Lower lobe of right lung (tissue), 2 donors: ENCODE data around the gene HES5. TPM values are rescaled to one million over a fixed set of nuclear protein-coding genes. Genes with fewer than 3 reads are reported as not detected.

Experiments used
- ATAC-seq, 2 donors: fragments of 200-7000 bp; cut with Tn5 transposase; one replicate each; pipeline ENCODE4 v1.9.1; 2020 to 2022; ENCODE audit warnings: mild to moderate bottlenecking in 2 of 2, moderate library complexity in 2 of 2
- DNase-seq: peaks from one replicate; pipeline ENCODE4 v3.0.0-alpha.2; 2020
- H3K27ac ChIP-seq: fragments of 200-600 bp; one replicate; pipeline ENCODE4 v1.8.0; 2022
- H3K27me3 ChIP-seq: fragments of 200-600 bp; one replicate; pipeline ENCODE4 v1.8.0; 2022; ENCODE audit warnings: low read depth
- H3K36me3 ChIP-seq: fragments of 200-600 bp; one replicate; pipeline ENCODE4 v1.8.0; 2022; ENCODE audit warnings: mild to moderate bottlenecking
- H3K4me1 ChIP-seq: fragments of 200-600 bp; one replicate; pipeline ENCODE4 v1.8.0; 2022
- H3K4me3 ChIP-seq: fragments of 200-600 bp; one replicate; pipeline ENCODE4 v1.8.0; 2022; ENCODE audit warnings: mild to moderate bottlenecking
- H3K9me3 ChIP-seq: fragments of 200-600 bp; one replicate; pipeline ENCODE4 v1.8.0; 2022
- intact Hi-C: fragments of 100-400 bp; cut with DNase I; formaldehyde crosslinking; loops from one replicate; pipeline ENCODE4 v1.11.0; 2022
- total RNA-seq: library from RNA; stranded (reverse); fragmentation: NEBNext Ultra II Directional; extraction: Animal tissue kit (Norgen Biotek cat#: 25700); gene quantifications from one replicate; pipeline ENCODE4 v1.2.1, GENCODE V29; 2021
- TF ChIP-seq, protein P1 (sequence below): fragments of 200-600 bp; IDR thresholded peaks from one replicate; pipeline ENCODE4 v1.8.0; 2022; ENCODE audit warnings: antibody characterized with exemption, mild to moderate bottlenecking
- donor health status: DM: no; HTN: yes; CAD: no; lungs with severe emphysema.

The HES5 gene
- total RNA-seq, 1 donor from 2014 or later: 1.5 TPM

DNA sequence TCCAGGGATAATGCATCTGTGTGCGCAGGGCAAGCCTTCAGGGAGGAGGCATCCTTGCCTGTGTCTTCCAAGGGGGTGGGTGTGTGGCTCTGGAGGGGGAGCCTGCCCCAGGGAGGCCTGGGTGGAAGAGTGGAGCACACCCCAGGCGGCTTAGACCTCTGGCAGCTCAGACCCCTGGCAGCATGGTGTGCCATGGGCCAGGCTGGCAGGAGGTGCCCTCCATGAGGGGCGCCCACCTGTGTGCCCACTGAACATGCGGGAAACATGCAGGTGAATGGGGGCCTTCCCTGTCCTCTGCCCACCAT lies 2.6 kb downstream of the HES5 start:
- no peak overlapping the region for H3K27ac ChIP-seq
- no peak overlapping the region for H3K4me3 ChIP-seq
- no peaks in the 10 kb centered on the region for H3K36me3 ChIP-seq
- peaks cover 47% of the 10 kb centered on the region for H3K27me3 ChIP-seq
- DNase-seq: no peak
- H3K4me1 ChIP-seq: peaks cover 73% of the 10 kb centered on the region
- TF ChIP-seq, protein P1, sequence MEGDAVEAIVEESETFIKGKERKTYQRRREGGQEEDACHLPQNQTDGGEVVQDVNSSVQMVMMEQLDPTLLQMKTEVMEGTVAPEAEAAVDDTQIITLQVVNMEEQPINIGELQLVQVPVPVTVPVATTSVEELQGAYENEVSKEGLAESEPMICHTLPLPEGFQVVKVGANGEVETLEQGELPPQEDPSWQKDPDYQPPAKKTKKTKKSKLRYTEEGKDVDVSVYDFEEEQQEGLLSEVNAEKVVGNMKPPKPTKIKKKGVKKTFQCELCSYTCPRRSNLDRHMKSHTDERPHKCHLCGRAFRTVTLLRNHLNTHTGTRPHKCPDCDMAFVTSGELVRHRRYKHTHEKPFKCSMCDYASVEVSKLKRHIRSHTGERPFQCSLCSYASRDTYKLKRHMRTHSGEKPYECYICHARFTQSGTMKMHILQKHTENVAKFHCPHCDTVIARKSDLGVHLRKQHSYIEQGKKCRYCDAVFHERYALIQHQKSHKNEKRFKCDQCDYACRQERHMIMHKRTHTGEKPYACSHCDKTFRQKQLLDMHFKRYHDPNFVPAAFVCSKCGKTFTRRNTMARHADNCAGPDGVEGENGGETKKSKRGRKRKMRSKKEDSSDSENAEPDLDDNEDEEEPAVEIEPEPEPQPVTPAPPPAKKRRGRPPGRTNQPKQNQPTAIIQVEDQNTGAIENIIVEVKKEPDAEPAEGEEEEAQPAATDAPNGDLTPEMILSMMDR: no peak
- intact Hi-C loops: no loop called here
- no peak for ATAC-seq
- no peaks in the 10 kb centered on the region for H3K9me3 ChIP-seq

GRCh38 chr1:2526824-2527555 lies 3.1 kb downstream of the HES5 start:
- Histone ChIP-seq H3K27ac (peak overlapping the region; percentile 74), H3K27me3 (peaks cover 41% of the 10 kb centered on the region), H3K9me3 (no peaks in the 10 kb centered on the region), H3K36me3 (peaks cover under 1% of the 10 kb centered on the region), H3K4me3 (peak overlapping the region; percentile 95), H3K4me1 (peaks cover 73% of the 10 kb centered on the region)
- intact Hi-C loops: no loop called here
- peak in 1 of 2 donors; percentile 2 for ATAC-seq
- no peak for DNase-seq
- TF ChIP-seq, protein P1: no peak

- ATAC-seq (peak; percentile 95), DNase-seq (peak; percentile 97)
- H3K27ac ChIP-seq: peak within 1 kb of the TSS; percentile 75
- H3K4me3 ChIP-seq: peak within 1 kb of the TSS; percentile 95
- peaks cover 69% of the 10 kb centered on the region for H3K4me1 ChIP-seq
- H3K36me3 ChIP-seq: peaks cover 8% of the 10 kb centered on the region
- no peaks in the 10 kb centered on the region for H3K9me3 ChIP-seq
- TF ChIP-seq, protein P1: no peak
- peaks cover 33% of the 10 kb centered on the region for H3K27me3 ChIP-seq
- intact Hi-C loops: no loop called here
Observed at GRCh38 chr1:2525920-2526823, 3.9 kb downstream of the HES5 start, which contains the start of gene PANK4. Gene PANK4 (minus strand): TSS chr1:2526596. CDS start chr1:2526587, 9 bp downstream.

DNA sequence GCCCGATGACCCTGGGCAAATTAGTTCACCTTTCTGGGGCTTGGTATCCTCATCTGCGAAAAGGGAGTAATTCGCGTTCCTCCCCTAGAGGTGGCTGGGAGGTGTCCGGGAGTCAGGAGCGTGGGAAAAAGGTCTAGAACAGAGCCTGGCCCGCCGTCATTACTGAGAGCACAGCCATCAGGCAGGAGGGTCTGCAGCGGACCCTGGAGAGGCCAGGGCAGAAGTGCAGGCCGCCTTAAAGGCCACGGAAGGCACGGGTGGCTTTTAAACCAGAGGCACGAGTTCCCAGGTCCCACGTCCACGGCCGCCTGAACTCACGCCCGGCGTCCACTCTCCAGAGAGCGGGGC lies 4.5 kb downstream of the HES5 start:
- ATAC-seq (no peak), DNase-seq (no peak)
- Histone ChIP-seq H3K4me1 (peaks cover 62% of the 10 kb centered on the region), H3K27me3 (peaks cover 27% of the 10 kb centered on the region), H3K9me3 (no peaks in the 10 kb centered on the region), H3K27ac (peak overlapping the region; percentile 75), H3K36me3 (peaks cover 15% of the 10 kb centered on the region), H3K4me3 (peak overlapping the region; percentile 95)
- intact Hi-C loops: no loop called here
- TF ChIP-seq, protein P1: no peak

DNA sequence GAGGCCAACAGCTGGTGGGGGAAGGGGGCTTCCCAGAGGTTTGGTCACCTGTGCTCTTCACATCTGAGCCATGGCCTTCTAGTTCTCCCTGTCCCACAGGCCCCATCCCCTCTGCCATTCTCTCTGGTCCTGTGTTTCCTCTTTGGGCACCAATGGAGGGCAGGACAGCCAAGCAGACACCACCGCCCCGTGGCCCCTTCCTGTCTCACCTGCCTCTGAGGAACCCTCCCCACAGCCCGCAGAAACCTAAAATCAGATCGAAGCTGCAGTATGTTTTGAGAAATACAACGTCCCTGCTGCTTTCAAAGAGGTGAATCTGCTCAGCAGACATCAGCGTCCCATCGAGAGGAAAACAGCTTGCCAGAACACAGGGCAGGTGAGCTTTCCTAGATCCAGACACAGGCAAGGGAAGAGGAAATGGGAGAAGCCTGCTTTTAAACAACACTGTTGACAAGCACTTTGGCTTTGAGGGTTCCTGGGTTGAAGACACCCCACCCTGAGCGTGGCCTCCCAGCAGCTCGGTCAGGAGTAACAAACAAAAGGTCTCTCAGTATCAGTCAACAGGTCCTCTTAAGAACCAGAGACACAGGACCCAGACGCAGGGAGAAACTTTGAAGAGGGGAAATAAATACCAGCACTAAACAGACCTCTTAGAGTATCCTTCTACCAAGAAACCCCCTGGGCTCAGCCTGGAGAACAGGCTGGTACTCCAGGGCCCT lies 6.0 kb downstream of the HES5 start:
- Histone ChIP-seq H3K27ac (no peak overlapping the region), H3K4me1 (peaks cover 51% of the 10 kb centered on the region)

More for the DNA sequence above, 6.0 kb downstream of the HES5 start:
- TF ChIP-seq, protein P1: no peak
- peak overlapping the region; percentile 95 for H3K4me3 ChIP-seq
- H3K9me3 ChIP-seq: no peaks in the 10 kb centered on the region
- intact Hi-C loops: no loop called here
- H3K36me3 ChIP-seq: peaks cover 30% of the 10 kb centered on the region
- no peak for ATAC-seq
- no peak for DNase-seq
- H3K27me3 ChIP-seq: peaks cover 16% of the 10 kb centered on the region
